HG02973 (cell line): ENCODE data around the gene SEPTIN5.

Source experiments
- ATAC-seq: cut with Tn5 transposase; IDR thresholded peaks from one replicate; pipeline ENCODE4 v1.9.1; 2021; ENCODE audit warnings: moderate library complexity; ENCODE audit not compliant: unreplicated experiment

SEPTIN5 gene

DNA sequence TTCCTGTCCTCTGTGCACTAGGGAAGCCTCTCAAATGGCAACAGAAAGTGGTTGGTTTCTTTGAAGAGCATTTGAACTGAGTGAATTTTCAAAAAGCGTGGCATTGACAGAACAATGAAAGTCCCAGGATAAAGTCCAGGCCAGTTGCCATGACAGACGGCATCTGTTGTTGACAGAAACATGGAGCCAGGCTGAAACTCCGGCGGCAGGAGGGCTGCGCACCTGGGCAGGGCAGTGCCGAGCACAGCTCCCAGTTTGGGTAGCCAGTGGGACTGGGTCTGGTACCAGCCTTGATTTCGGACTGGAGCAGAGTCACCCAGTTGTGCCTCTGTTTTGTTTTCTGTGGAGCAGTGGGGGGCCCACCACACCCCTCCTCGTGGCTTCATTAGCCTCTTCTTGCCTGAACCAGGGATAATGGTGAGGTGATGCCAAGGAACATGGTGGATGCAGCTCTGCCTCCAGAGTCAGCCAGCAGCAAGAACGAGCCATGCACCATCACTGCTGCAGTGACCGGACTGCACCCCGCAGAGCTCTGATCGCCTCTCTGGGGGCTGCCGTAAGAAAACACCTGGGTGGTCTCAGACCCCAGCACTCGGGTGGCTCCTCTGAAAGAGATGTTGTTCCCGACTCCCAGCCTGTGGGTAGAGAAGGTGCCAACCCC, 9.8 kb upstream of the SEPTIN5 start:
- ATAC-seq = no peak

DNA sequence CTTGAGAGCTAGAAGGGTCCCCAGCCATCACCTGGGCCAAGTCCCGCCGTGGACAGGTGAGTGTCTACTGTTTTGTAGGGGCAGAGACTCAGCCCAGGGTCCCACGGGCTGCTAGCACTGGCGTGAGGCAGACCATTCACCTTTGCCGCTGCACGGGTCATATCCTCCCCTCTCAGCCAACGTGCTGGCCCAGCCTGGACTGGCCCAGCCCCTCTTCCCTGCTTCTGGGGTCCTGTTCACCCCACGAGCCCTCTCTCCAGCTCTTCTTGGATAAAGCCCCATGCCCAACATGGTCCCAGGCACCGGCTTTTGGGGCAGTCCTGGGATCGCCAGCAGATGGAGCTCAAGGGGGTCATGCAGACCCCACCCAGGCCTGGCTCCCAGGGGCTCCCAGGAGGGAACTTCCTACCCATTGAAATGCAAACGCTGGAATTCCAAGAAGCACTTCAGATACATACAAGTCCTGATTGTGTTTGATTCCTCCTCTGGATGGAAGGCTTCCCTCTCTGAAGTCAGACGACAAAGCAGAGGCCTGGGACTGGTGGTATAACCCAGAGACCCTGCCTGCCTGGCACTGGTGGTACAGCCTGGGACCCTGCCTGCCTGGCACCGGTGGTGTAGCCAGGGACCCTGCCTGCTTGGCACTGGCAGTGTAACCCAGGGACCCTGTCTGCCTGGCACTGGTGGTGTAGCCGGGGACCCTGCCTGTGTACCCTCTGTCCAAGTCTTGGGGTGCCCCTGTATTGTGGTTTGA, 8.9 kb upstream of the SEPTIN5 start:
- no peak for ATAC-seq

DNA sequence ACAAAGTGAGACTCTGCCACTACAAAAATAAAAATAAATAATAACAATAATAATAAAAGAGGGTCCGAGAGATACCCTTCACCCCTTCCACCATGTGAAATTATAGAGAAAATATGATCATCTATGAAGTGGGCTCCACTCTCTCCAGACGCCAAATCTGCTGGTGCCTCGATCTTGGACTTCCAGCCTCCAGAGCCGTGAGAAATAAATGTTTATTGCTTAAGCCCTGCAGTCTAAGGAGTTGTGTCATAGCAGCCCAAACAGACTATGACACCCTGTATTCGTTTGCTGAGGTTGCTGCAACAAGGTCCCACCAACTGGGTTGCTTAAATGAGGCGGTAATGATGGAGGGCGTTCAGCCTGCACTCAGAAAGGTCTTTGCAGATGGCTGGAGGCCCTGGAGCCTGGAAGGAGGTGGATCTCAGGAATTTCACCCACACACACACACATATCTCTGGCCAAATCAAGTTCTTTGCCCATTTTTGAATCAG, 7.6 kb upstream of the SEPTIN5 start:
- ATAC-seq = no peak

DNA sequence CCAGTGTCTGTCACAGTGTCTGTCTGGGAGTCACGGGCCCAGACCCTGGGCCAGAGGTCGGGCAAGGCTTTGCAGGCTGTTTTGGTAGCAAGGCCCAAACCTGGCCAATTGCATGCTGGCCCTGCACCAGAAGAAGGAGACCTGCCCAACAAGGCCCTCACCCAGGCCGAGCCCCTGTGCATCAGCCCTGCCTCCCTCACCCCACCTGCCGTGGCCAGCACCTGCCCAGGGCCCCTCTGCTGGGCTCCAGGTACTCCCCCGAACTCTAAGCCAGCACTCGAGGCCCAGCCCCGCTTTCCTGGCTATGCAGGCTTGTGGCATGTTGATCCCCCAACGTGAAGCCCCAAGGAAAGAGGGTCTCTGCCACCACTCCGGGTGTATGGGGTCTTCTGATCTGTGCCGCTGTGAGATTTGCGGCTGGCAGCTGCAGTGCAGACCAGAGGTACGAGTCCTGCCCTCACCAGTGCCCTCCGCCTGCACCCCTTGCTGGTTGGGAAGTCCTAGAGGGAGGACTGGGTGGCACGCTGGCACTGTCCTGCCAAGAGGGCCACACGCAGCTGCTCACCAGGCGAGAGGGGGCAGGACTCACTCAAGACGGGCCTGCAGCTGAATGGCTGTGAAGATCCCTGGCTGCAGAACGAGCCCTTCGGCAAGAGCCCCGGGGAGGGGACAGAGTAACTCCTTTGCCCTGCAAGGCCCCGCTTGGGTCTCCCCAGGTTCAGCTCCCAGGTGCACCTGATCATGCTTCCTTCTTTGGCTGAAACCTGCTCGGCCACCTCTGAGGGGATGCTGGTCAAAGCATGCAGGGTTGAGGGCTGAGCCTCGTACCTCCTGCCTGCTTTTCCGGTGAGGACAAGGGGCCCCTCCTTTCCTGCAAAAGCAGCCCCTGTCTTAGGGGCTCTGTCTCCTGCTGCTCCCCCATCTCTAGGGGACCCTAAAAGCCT, 6.7 kb upstream of the SEPTIN5 start:
- no peak for ATAC-seq

DNA sequence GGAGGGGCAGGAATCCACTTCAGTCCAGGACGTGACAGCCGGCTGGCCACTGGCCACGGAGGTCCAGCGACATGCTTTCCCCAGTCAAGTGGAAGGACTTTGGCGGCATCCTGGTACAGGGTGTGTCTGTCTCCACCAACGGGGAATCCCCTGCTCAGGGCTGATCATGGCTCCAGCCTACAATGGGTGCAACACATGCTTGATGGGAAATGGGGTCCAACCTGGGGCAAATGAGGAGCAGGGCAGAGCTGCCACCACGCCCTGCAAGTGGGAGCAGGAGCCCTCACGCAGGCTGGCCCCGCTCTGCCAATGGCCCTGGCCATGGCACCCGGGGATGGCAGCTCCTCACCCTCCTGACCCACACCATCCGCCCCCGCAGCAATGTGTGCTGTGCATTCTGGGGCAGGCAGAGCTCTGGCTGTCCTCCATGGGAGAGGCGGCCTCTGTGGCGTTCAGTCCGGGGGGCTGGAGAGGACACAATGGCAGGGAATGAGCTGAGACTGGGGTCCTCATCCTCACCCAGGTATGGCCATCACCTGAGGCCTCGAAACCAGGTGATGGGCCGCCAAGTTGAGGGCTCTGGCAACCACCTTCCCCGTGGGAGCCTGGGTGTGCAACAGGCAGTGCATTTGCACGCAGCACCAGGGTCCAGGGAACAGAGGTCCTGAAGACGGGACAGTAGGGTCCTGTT, 5.8 kb upstream of the SEPTIN5 start:
- ATAC-seq = no peak

DNA sequence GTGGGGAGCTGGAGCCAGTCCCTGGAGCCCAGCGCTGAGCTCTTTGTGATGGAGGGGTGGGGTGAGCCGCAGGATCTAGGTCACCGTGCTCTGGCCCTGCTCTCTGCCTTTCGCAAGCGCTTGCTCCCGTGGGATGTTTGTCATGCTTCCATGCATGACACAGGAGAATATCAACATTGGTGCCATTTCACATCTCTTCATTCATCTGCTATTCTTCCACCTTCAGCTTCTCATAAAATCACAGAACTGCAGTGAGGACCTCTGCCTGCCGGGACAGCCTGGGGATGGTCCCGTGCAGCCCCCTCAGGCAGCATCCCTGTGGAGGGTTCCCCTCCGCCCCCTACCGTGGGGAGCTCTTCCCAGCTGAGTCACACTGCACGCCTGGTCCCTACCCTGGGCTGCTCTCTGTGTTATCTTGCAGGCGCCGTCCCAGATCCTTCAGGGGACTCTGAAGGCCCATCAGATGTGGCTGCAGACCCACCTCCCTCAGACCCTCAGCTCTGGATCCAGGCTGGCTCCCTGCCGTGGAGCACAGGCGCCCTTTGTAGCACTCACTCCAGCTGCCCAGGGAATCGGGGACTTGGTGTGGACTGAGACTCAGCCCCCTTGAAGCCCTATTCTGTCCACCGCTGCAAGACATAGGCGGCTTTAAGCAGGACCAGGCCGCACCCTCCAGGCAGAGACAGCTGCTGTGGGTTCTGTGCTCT, 5.1 kb upstream of the SEPTIN5 start:
- ATAC-seq = no peak

DNA sequence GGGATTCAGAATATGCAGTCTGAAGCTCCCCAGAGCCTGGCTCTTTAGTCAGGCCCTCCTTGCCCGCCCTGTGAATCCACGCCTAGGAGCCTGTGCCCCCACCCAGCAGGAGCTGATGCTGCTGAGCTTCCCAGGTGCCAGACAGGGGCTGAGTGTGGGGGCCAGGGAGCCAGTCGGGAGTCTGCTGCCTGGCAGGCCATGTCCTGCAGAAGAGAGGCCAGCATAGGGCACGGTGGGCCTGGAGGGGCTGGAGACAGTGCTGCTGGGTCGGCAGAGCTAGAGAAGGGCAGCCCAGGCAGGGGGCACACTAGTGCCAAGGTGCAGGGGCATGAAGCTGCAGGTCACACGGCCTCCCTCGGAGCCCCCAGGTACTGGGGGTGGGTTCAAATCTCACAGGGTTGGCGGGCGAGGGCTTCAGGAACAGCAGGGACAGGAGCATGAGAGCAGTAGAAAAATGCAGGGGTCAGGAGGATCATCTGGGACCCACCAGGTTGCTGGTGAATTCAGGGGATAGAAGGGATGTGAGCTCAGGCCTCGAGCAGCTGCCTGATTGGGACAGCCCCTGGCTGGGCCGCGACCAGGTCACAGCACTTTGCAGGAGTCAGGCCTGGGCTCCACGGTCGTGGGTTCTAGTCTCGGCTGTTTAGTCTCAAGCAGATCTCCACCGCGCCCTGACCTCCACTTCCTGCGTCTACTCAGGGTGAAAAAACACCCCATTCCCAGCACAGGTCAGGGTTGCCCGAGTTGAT, 4.1 kb upstream of the SEPTIN5 start:
- ATAC-seq = no peak

DNA sequence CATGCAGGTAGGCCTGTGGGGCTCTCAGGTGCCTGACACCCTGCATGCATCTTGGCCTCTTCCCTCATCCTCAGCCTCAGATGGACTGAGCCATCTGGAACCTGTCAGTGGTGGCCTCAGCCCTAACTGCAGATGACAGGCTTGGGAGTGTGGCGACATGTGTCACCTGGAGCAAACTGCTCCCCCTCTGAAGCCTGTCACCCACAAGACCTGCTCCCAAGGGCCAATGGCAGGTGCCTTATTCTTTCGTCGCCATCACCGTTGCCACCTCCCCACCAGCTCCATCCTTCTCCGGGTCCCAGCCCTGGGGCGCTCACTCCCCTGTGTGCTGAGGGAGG, 3.6 kb upstream of the SEPTIN5 start:
- no peak for ATAC-seq

DNA sequence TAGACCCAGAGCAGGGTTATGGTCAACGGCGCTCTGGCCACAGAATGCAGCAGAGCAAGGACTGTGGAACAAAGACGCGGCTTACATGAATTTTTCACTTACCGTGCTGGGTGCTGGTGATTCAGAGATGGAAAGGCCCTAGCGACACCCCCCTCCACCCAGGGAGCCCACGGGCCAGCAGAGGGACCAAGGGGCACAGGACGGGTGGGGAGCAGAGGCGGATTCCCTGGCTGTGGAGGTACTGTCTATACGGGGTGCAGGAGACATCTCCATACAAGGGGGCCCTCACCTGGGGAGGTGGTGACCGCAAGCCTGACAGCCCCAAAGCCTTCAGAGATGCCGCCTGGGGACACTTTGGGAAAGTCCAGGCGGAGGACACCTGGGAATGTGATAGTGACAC, 1.1 kb upstream of the SEPTIN5 start:
- ATAC-seq = no peak

DNA sequence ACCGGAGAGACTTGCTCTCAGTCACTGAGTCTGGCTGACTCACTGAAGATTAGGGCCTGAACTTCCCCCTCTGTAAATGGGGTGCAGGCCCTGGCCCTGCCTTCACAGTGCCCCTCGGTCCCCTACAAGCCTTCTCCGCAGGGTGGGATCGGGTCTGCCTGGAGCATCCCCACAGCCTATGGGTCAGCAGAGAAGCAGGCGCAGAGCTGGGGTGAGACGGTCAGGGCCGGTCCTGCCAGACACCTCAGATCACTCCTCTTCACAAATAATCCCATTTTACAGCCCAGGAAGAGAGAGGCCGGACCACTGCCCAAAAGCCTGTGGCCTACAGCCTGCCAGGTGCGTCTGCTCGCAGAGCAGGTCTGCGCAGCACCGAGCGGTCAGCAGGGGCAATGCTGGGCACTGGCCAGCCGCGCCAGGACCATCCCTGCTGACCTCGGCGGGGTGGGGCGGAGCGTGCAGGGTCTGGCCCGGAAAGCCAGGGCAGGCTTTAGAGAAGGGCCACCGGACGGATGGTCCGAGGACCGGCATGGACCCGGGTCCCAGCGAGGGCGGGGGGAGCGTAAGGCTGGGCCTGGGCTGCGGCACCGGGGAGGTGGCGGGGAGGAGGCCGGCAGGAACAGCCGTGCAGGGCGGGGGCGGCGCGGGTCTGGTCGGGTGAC, 522 bp upstream of the SEPTIN5 start:
- ATAC-seq = no peak

DNA sequence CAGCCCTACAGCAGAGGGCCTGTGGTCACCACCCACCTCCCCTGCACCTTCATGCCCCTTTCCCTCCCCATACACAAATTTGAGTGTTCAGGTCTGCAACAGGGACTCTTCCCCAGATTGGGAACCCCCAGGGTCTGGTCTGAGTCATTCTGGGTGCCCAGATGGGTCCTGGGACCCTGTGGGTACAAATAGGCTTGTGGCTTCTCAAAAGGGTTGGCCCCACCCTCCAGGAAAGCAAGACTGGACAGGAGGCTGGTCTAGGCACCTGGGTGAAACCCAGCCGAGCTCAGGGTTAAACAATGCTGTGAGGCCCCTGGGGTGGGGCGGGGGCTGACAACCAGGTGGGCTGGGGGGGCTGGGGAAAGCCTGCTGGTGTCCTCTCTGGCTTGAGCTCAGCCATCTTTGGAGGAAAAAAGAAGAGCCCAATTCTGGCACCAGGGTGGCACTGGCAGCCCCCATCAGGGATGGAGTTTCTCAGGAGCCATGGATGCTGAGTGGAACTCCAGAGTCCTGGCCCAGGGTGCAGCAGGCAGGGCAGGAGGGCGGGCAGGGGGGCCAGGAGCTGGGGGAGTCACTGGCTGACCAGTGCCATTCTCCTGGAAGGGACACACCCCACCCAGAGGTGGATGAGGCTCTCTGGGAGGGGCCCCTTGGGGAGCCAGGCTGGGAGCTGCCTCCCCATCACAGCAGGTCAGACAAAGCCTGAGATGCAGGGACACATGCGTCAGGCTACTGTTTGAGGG, 1.1 kb downstream of the SEPTIN5 start:
- ATAC-seq = no peak

DNA sequence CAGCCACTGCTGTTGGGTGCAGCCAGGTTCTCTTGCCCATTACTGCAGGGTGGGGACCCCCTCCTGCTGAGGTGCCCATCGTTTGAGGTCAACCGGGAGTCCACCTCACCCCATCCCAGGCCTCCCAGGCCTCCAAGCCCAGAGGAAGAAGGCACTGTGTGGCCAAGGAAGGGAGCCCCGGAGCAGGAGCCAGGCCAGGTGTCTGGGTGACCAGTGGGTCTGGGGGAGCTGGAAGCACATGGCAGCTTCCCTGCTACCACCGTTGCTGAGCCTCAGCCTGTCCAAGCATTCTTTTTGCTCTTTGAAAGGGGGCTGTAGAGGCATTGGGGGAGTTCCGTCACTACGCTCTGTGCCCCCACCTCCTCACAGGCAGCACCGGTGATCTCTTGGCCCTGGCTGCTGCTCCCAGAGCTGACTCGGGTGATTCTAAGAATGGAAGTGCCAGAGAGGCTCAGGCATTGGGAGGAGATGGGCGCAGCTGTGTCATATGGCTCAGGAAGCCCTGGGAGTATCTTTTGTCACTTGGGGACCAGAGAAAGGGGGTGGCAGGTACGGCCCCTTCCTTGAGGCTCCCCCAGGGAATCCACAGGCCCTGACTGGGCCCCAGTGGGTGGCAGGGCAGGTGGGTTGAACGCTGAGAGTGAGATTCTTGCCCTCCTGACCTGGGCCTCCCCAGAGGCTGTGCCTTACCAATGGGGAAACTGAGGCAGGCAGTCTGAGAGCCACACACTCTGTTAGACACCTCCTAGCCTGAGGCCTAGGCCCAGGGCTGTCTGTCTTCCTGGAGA, 1.9 kb downstream of the SEPTIN5 start:
- ATAC-seq = no peak

DNA sequence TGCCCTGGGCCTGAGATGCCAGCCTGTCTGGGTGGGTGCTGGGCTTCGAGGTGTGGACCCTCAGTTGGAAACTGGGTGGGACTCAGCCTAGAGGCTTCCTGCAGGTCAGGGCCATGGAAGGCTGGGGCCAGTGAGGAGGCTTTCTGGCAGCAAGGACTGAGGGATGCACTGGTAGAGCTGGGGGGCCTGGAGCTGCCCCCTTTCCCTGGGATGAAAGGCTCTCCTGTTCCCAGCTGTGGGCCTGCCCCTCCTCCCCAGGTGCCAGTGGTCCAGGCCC, 2.5 kb downstream of the SEPTIN5 start:
- ATAC-seq = no peak

DNA sequence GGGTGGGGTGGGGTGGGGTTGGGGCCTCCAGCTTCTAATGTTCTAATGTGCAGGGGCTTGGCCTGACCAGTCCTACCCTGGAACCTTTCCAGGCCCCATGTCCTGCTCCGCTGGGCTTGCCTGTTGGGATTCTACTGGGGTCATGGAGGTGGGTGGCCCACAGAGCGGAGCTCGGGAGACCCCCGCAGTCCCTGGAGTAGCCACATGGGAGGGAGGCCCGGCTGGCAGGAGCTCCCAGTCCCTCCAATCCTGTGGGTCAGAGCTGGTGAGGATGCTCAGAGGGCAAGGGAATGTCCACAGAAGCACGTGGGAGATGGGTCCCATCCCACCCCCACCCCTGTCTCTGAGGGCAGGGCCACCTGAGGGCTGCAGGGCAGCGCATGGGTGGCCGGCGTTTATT, 2.9 kb downstream of the SEPTIN5 start:
- ATAC-seq = no peak

DNA sequence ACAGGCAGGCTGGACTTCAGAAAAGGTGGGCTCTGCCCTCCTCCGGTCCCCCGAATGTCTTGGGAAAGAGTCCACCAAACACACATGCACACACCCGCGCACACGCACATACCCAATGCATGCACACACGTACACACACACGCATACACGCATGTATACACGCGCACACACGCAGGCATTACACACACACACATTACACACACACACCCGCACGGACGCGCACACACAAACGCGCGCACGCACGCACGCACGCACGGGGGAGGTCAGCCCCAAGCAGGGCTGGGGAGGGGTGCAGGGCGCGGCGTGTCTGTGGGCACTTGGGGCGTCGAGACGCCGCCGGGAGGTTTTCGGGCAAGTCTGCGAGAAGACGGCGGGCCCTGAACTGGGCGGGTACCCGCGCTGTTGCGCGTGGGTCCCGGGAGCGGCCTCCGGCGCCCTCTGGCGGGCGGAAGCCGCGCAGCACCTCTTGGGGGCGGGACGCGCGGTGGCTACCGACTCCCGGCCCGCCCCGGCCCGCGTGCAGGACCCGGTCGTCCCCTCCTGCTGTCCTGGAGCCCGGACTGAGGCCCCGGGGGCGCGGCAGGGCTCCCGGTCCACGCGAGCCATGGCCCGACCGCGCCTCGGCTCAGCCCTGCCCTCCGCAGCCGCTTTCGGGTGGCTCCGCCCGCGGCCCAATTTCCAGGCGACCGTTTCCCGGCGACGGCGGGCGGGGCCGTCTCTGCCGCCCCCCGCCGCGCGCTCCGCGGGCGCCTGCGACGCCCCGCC, 3.6 kb downstream of the SEPTIN5 start:
- ATAC-seq = no peak

DNA sequence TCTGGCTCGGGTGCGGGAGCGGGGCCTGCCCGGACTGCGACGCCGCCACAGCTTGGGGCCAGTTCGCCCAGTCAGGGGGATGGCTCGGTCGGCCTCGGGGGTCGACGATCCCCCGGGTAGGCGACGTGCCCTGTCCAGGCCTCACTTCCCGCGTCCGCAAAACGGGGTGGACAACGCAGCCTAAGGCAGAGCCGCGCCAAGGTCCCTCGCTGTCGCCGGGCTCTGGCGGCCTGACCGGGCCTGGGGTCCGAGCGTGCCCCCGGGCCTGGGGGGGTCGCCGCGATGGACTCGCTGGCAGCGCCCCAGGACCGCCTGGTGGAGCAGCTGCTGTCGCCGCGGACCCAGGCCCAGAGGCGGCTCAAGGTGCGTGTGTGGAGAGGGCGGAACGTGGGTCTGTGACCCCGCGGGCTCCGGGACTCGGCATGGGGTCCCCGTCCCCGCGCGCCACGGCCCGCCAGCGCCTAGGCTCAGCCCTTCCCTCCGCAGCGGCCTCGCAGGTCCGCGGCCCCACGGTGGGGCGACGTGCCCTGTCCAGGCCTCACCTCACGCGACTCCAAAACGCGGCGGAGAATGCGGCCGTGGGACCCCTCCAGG, 4.2 kb downstream of the SEPTIN5 start:
- no peak for ATAC-seq

DNA sequence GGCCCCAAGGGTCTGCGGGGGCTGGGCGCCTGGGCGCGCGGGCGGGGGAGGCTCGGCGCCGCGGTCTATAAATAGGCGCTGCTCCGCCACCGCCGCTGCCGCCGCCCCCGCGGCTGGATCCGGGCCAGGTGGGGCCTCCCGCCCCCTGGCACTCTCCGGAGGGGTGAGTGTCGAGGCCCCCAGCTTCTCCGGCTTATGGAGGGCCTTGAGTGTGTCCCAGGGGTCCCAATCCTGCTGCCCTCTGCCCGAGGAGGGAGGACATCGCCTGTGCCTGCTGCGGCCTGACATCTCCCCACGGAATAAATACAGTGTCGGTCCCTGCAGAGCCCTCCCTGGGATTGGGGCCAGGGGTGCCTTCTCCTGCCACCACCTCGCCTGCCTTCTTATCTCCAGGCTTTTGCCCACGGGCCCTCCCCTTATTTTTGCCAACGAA, 4.8 kb downstream of the SEPTIN5 start:
- no peak for ATAC-seq
